Activated CD8-positive, alpha-beta memory T cell treated with anti-CD3 and anti-CD28 coated beads, Interleukin-2, amount 50 U/mL, for 4 hours (primary cell): ENCODE measurements around the gene PHC2.
"Not testable (repeated sequence)": the region's sequence is repeated elsewhere in the genome, so short reads cannot be mapped to it uniquely, and the experiment has no call there.

Experiments used
- DNase-seq: peaks from one replicate; pipeline ENCODE4 v3.0.0-alpha.2; 2020

The PHC2 gene

GRCh38 chr1:33305816-33306652, 124.9 kb downstream of the PHC2 start:
- DNase-seq = no peak

- no peak for DNase-seq
Observed at GRCh38 chr1:33305016-33305415, 125.9 kb downstream of the PHC2 start.

DNA sequence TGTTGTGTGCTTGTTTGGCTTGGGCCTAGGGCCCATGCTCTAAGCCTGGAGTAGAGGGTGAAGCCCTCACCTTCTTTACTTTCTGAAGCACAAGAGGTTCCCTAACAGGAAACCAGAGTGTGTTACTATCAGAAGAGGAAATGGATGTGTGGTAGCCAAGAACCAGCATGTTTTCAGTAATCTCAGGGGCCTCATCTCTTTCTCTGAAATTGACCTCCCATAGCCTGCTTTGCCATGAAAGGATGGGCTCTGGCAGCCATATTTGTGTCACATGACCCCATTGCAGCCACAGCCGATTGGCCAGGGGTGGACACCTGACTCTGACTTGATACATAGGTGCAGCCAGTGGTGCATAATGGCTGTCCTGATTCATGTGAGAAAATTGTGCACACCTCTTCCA, 128.6 kb downstream of the PHC2 start:
- no peak for DNase-seq

DNA sequence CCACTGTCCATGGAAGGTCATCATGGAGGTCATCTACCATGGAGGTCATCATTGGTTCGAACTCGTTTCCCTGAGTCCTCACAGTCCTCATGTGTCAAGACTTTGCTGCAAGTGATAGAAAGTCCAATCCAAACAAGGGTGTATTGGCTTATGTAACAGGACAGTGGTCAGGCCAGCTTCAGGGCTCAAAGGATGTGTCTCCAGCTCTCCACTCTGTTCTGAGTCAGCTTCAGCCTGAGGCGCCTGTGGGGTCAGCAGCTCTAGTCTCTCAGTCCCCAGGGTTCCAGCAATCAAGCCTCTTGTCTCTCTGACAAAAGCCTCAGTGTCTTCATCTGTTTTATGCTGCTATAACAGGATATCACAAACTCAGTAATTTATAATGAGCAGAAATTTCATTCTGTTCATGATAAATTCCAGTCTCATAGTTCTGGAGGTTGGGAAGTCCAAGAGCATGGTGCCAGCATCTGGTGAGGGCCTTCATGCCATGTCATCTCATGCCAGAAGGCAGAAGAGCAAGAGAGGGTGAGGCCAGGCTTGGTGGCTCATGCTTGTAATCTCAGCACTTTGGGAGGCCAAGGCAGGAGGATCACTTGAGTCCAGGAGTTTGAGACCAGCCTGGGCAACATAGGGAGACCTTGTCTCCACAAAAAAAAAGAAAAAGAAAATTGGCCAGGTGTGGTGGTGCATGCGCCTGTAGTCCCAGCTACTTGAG, 129.5 kb downstream of the PHC2 start:
- DNase-seq = no peak

DNA sequence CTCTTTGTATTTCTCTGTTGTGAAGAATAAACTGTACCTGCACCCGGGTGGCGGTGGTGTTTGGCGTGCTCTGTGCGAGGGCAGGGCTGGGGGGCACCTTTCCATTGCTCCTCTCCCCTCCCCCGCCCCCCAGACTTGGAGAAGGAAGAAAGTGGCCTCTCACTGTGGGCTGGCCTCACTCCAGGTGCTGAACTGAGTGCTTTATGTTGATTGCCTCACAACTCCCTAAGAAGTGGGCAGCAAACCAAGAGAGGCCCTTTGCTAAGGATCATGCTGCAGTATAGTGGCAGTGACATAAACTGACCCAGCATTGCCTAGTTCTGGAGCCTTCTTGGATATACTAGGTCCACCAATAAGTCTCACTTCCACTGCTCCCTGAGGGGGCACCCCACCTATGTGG, 130.2 kb downstream of the PHC2 start:
- no peak for DNase-seq

DNA sequence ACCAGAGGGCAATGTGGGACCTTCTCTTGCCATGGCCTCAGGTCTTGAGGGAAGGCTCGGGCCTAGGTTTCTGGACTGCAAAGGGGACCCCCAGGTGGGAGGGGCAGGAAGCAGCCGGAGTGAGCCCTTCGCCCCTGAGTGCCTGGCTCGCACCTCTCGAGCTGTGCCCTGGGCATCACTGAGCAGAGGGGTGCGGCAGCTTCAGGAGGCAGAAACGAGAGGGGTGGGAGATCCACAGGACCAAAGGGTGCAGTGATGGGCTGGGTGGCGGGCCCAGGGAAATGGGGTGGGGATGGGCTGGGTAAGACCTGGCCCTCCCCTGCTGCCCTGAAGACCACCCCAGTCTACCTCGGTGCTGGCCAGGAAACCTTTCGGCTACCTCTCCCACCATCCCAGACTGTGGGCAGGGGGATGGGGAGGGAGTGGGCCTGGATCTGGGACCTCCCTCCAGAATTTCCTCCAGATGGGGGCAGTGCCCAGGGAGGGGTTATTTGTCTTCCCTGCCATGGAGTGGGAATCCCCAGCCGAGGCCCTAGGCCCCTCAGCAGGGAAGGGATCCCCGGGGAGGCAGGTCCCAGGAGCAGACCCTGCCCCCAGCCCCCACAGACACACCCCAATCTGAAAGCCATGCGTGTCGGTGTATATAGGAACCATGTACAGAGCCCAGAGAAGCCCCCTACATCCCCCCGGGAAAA, 131.3 kb downstream of the PHC2 start:
- DNase-seq = no peak

GRCh38 chr1:33298623-33299277, 132.1 kb downstream of the PHC2 start:
- peak; percentile 60 for DNase-seq

GRCh38 chr1:33297911-33298622, 132.8 kb downstream of the PHC2 start:
- no peak for DNase-seq

- no peak for DNase-seq
Observed at GRCh38 chr1:33296824-33297223, 134.1 kb downstream of the PHC2 start.

GRCh38 chr1:33296082-33296458, 134.8 kb downstream of the PHC2 start:
- no peak for DNase-seq

GRCh38 chr1:33295450-33296081, 135.3 kb downstream of the PHC2 start:
- peak; percentile 91 for DNase-seq

GRCh38 chr1:33295023-33295422, 135.9 kb downstream of the PHC2 start:
- DNase-seq = no peak

- DNase-seq = no peak
Observed at GRCh38 chr1:33294071-33295010, 136.6 kb downstream of the PHC2 start.

- DNase-seq = no peak
Observed at GRCh38 chr1:33292726-33293340, 138.1 kb downstream of the PHC2 start.

GRCh38 chr1:33290615-33291014, 140.3 kb downstream of the PHC2 start:
- not testable (repeated sequence) for DNase-seq

DNA sequence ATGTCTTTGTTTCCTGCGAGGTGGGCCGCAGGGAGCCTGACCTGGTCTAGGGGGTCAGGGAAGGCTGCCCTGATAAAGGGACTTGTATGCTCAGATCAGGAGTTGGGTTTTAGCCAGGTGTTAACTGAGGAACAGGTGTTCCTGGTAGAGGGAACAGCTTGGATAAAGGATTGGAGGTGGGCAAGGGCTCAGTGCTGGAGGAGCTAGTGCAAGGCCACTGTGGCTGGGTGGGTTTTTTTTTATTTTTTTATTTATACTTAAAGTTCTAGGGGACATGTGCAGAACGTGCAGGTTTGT, 141.1 kb downstream of the PHC2 start:
- no peak for DNase-seq

GRCh38 chr1:33288976-33289857, 141.7 kb downstream of the PHC2 start:
- DNase-seq = no peak

GRCh38 chr1:33287317-33287716, 143.6 kb downstream of the PHC2 start:
- no peak for DNase-seq

GRCh38 chr1:33286451-33287185, 144.3 kb downstream of the PHC2 start:
- no peak for DNase-seq
